ENCODE data around the gene FBXL7.

DNA sequence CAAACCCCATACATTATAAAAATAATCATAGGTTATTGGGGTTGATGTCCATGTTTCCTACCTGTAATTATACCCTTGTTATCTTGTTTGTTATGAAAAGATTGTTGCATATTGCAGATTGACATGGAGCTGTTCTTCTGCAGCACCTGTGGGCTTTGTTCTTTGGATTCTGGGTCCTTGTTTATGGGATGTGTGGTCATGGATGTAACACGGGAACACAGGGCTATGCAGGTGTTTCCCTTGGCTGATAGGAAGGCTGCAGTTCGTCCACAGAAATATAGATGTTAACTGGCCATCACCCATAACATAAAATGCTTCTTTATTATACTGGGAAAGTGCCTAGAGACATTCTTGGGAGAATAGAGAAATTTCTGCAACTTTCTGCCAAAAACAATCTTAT is 77.9 kb downstream of the FBXL7 start:
- TF ChIP-seq, protein P1, sequence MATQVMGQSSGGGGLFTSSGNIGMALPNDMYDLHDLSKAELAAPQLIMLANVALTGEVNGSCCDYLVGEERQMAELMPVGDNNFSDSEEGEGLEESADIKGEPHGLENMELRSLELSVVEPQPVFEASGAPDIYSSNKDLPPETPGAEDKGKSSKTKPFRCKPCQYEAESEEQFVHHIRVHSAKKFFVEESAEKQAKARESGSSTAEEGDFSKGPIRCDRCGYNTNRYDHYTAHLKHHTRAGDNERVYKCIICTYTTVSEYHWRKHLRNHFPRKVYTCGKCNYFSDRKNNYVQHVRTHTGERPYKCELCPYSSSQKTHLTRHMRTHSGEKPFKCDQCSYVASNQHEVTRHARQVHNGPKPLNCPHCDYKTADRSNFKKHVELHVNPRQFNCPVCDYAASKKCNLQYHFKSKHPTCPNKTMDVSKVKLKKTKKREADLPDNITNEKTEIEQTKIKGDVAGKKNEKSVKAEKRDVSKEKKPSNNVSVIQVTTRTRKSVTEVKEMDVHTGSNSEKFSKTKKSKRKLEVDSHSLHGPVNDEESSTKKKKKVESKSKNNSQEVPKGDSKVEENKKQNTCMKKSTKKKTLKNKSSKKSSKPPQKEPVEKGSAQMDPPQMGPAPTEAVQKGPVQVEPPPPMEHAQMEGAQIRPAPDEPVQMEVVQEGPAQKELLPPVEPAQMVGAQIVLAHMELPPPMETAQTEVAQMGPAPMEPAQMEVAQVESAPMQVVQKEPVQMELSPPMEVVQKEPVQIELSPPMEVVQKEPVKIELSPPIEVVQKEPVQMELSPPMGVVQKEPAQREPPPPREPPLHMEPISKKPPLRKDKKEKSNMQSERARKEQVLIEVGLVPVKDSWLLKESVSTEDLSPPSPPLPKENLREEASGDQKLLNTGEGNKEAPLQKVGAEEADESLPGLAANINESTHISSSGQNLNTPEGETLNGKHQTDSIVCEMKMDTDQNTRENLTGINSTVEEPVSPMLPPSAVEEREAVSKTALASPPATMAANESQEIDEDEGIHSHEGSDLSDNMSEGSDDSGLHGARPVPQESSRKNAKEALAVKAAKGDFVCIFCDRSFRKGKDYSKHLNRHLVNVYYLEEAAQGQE (IDR thresholded peaks at IDR 0.05; ENCODE audit: unreplicated experiment) = no peak
- TF ChIP-seq, protein P2, sequence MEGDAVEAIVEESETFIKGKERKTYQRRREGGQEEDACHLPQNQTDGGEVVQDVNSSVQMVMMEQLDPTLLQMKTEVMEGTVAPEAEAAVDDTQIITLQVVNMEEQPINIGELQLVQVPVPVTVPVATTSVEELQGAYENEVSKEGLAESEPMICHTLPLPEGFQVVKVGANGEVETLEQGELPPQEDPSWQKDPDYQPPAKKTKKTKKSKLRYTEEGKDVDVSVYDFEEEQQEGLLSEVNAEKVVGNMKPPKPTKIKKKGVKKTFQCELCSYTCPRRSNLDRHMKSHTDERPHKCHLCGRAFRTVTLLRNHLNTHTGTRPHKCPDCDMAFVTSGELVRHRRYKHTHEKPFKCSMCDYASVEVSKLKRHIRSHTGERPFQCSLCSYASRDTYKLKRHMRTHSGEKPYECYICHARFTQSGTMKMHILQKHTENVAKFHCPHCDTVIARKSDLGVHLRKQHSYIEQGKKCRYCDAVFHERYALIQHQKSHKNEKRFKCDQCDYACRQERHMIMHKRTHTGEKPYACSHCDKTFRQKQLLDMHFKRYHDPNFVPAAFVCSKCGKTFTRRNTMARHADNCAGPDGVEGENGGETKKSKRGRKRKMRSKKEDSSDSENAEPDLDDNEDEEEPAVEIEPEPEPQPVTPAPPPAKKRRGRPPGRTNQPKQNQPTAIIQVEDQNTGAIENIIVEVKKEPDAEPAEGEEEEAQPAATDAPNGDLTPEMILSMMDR (conservative IDR thresholded peaks at IDR 0.05; ENCODE audit: low read depth in 2 of 2) = no peak
- TF ChIP-seq EZH2 (IDR thresholded peaks at IDR 0.05; ENCODE audit: low read depth, unreplicated experiment) = no peak
